ENCODE results near the gene CDC73.

- TF ChIP-seq CTCF (IDR thresholded peaks at IDR 0.05), result no peak
- TF ChIP-seq POLR2A (IDR thresholded peaks at IDR 0.05; ENCODE audit: low read depth), result no peak
Measured at GRCh38 chr1:193251950-193252349, 130.1 kb downstream of the CDC73 start.
